Activated CD4-positive, alpha-beta T cell treated with anti-CD3 and anti-CD28 coated beads, Interleukin-2, amount 10 ng/mL, durations not matched to agents 7 days and 5 days (primary cell): Measurements from ENCODE around the gene CHCHD3. TPM values are rescaled to one million over a fixed set of nuclear protein-coding genes. Genes with fewer than 3 reads are reported as not detected.

Experiments used
- CTCF ChIA-PET: fragments of 350-600 bp; sonication (Branson Sonifier 250); formaldehyde crosslinking; loops from one replicate; lab custom pipeline; 2021; ENCODE audit warnings: antibody characterized with exemption; lab: Charles Lee
- POLR2A ChIA-PET: fragments of 350-600 bp; sonication (Branson Sonifier 250); formaldehyde crosslinking; loops from one replicate; lab custom pipeline; 2021; ENCODE audit warnings: antibody characterized with exemption; lab: Charles Lee
- DNase-seq: peaks from one replicate; pipeline ENCODE4 v3.0.0-alpha.2; 2020
- H3K27ac Mint-ChIP-seq: one replicate; pipeline ENCODE4 v1.8.0; 2021; ENCODE audit warnings: mild to moderate bottlenecking, moderate library complexity, mixed read lengths
- H3K27me3 Mint-ChIP-seq: one replicate; pipeline ENCODE4 v1.8.0; 2021; ENCODE audit warnings: mixed read lengths
- H3K36me3 Mint-ChIP-seq: one replicate; pipeline ENCODE4 v1.8.0; 2021; ENCODE audit warnings: low read depth, mixed read lengths
- H3K4me1 Mint-ChIP-seq: one replicate; pipeline ENCODE4 v1.8.0; 2021; ENCODE audit warnings: mixed read lengths
- H3K4me3 Mint-ChIP-seq: one replicate; pipeline ENCODE4 v1.8.0; 2021; ENCODE audit warnings: mild to moderate bottlenecking, moderate library complexity, mixed read lengths
- H3K9me3 Mint-ChIP-seq: one replicate; pipeline ENCODE4 v1.8.0; 2021; ENCODE audit warnings: mixed read lengths
- total RNA-seq, 2 experiments: library from RNA; stranded (reverse); gene quantifications; one replicate each; pipeline ENCODE4 v1.2.3, GENCODE V29; 2021

CHCHD3 gene
- 10 to 100 TPM; 47.4 to 49.2 TPM for total RNA-seq

GRCh38 chr7:133081599-133082389 lies at the start of gene CHCHD3:
CHCHD3 (minus strand) TSS chr7:133082090; CDS start chr7:133081937, 153 bp downstream.
- POLR2A ChIA-PET = no interaction called here
- no peaks in the 10 kb centered on the region for H3K9me3 Mint-ChIP-seq
- peak; percentile 99 for DNase-seq

DNA sequence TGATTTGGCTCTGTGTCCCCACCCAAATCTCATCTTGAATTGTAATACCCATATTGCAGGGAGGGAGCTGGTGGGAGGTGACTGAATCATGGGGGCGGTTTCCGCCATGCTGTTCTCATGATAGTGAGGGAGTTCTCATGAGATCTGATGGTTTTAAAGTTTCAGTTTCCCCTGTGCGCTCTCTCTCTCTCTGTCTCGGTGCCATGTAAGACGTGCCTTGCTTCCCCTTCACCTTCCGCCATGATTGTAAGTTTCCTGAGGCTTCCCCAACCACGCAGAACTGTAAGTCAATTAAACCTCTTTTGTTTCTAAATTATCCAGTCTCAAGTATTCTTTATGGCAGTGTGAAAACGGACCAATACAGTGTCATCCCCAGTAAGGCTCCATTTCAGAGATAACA lies 48.3 kb upstream of the CHCHD3 start:
- no peak for DNase-seq
- H3K36me3 Mint-ChIP-seq = no peaks in the 10 kb centered on the region
- no peak overlapping the region for H3K27ac Mint-ChIP-seq
- H3K4me1 Mint-ChIP-seq = no peaks in the 10 kb centered on the region
- H3K27me3 Mint-ChIP-seq = no peaks in the 10 kb centered on the region
- H3K4me3 Mint-ChIP-seq = no peak overlapping the region
- ChIA-PET POLR2A (interaction anchor here (0.7 kb wide), 1 partner anchor 77 kb away, joined by 3 read pairs; no protein-coding TSS in a partner anchor), CTCF (no interaction called here)
- no peaks in the 10 kb centered on the region for H3K9me3 Mint-ChIP-seq

More at GRCh38 chr7:133081599-133082389, at the start of gene CHCHD3:
- Mint-ChIP-seq H3K4me3 (peak within 1 kb of the TSS; percentile 87), H3K4me1 (peaks cover 21% of the 10 kb centered on the region), H3K27ac (peak within 1 kb of the TSS; percentile 90), H3K36me3 (peaks cover 2% of the 10 kb centered on the region), H3K27me3 (no peaks in the 10 kb centered on the region)
- CTCF ChIA-PET = interaction anchor here (0.5 to 1.1 kb wide), 2 partner anchors 171 to 422 kb away, joined by 3 read pairs; partner anchors contain the start of gene EXOC4

GRCh38 chr7:133126422-133126821 lies 44.5 kb upstream of the CHCHD3 start:
- Mint-ChIP-seq H3K27ac (no peak overlapping the region), H3K9me3 (no peaks in the 10 kb centered on the region), H3K4me3 (no peak overlapping the region), H3K27me3 (no peaks in the 10 kb centered on the region), H3K36me3 (no peaks in the 10 kb centered on the region), H3K4me1 (no peaks in the 10 kb centered on the region)
- ChIA-PET POLR2A (no interaction called here), CTCF (no interaction called here)
- no peak for DNase-seq

DNA sequence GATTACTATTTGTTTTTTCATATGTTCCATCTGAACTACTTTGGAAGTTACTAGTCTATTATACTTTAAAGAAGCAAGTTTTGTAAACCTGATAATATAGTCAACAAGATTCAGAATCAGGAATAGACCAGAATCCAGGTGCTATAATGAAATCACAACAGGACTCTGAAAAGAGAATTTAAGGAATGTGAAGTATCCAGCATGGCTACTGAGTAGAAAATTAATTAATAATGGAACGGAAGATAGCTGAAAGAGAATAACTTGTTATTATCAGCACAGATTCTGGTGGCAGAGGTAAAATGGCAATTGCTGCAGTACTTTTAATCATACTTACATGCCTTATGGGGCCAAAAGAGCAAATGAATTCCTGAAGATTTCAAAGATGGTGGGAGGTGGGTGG lies 43.1 kb upstream of the CHCHD3 start:
- H3K4me3 Mint-ChIP-seq = no peak overlapping the region
- H3K27me3 Mint-ChIP-seq = no peaks in the 10 kb centered on the region
- DNase-seq = no peak
- H3K36me3 Mint-ChIP-seq = no peaks in the 10 kb centered on the region
- H3K9me3 Mint-ChIP-seq = no peaks in the 10 kb centered on the region
- ChIA-PET POLR2A (no interaction called here), CTCF (no interaction called here)
- no peak overlapping the region for H3K27ac Mint-ChIP-seq
- H3K4me1 Mint-ChIP-seq = no peaks in the 10 kb centered on the region

DNA sequence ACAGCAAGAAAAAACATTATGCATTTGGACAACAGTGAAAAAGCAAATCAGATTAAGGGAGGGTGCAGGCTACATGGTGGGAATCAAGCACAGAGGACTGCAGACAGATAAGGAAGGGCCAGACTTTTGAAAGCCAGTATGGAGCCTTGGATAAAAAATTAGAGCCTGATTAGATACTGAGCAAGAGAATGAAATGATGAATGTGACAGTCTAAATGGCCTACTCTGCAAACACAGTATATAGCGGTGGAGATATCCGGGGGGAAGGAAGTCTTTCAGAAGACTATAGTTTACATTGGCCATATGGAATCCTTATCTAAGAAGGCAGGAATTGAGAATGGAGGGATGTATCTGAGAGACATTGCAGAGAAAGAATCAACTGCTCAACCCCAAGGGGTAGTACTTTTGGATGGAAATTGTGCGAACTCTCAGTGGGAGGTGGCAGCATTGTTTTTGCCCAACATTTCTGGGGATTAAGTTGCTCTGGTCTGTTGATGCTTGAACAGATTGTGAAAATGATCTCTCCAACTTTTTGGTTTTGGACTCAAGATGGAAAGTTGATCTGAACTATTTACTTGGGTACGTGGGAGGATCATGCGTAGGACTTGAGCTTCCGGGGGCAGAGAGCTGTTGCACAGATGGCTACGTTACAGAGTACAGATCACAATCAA lies 39.4 kb upstream of the CHCHD3 start:
- CTCF ChIA-PET = no interaction called here
- no peaks in the 10 kb centered on the region for H3K9me3 Mint-ChIP-seq
- POLR2A ChIA-PET = no interaction called here
- H3K4me1 Mint-ChIP-seq = no peaks in the 10 kb centered on the region
- H3K27me3 Mint-ChIP-seq = no peaks in the 10 kb centered on the region
- no peak overlapping the region for H3K4me3 Mint-ChIP-seq
- no peak overlapping the region for H3K27ac Mint-ChIP-seq
- no peak for DNase-seq
- no peaks in the 10 kb centered on the region for H3K36me3 Mint-ChIP-seq

GRCh38 chr7:133119067-133119466 lies 37.2 kb upstream of the CHCHD3 start:
- Mint-ChIP-seq H3K27me3 (no peaks in the 10 kb centered on the region), H3K4me1 (peaks cover 2% of the 10 kb centered on the region), H3K36me3 (no peaks in the 10 kb centered on the region), H3K4me3 (no peak overlapping the region), H3K27ac (no peak overlapping the region), H3K9me3 (no peaks in the 10 kb centered on the region)
- no peak for DNase-seq
- ChIA-PET CTCF (no interaction called here), POLR2A (no interaction called here)

DNA sequence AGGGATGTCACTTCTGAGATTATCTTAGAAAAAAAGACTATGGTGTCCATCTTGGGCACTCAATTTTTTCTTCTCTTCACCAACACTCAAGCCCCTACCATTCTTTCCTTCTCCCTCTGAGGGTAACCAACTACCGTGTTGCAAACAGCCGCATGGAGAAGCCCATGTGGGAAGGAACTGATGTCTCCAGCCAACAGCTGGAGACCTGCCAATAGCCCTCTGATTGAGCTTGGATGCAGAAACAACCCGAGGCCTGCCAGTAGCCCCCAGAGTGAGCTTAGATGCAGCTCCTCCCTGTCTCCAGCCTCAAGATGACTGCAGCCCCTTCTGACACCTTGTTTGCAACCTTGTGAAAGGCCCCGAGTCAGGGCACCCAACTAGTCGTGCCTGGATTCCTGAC lies 36.4 kb upstream of the CHCHD3 start:
- no peaks in the 10 kb centered on the region for H3K27me3 Mint-ChIP-seq
- CTCF ChIA-PET = no interaction called here
- no peaks in the 10 kb centered on the region for H3K9me3 Mint-ChIP-seq

GRCh38 chr7:133117452-133117851 lies 35.6 kb upstream of the CHCHD3 start:
- DNase-seq = no peak
- ChIA-PET POLR2A (no interaction called here), CTCF (no interaction called here)
- Mint-ChIP-seq H3K27me3 (peaks cover 5% of the 10 kb centered on the region), H3K36me3 (no peaks in the 10 kb centered on the region), H3K9me3 (no peaks in the 10 kb centered on the region), H3K4me1 (peaks cover 2% of the 10 kb centered on the region), H3K4me3 (no peak overlapping the region), H3K27ac (no peak overlapping the region)

More for the DNA sequence above, 36.4 kb upstream of the CHCHD3 start:
- Mint-ChIP-seq H3K4me1 (peaks cover 2% of the 10 kb centered on the region), H3K27ac (no peak overlapping the region), H3K36me3 (no peaks in the 10 kb centered on the region), H3K4me3 (no peak overlapping the region)
- DNase-seq = no peak
- POLR2A ChIA-PET = no interaction called here

- no peaks in the 10 kb centered on the region for H3K36me3 Mint-ChIP-seq
- no peak overlapping the region for H3K27ac Mint-ChIP-seq
- CTCF ChIA-PET = interaction anchor here (0.6 kb wide), 1 partner anchor 749 kb away, joined by 3 read pairs; no protein-coding TSS in a partner anchor
- POLR2A ChIA-PET = no interaction called here
- H3K4me1 Mint-ChIP-seq = peaks cover 2% of the 10 kb centered on the region
- peaks cover 5% of the 10 kb centered on the region for H3K27me3 Mint-ChIP-seq
- DNase-seq = no peak
- peaks cover 1% of the 10 kb centered on the region for H3K9me3 Mint-ChIP-seq
- no peak overlapping the region for H3K4me3 Mint-ChIP-seq
Measured at GRCh38 chr7:133115596-133115995, 33.7 kb upstream of the CHCHD3 start.

- H3K9me3 Mint-ChIP-seq = peaks cover 2% of the 10 kb centered on the region
Measured at GRCh38 chr7:133114519-133114918, 32.6 kb upstream of the CHCHD3 start.

DNA sequence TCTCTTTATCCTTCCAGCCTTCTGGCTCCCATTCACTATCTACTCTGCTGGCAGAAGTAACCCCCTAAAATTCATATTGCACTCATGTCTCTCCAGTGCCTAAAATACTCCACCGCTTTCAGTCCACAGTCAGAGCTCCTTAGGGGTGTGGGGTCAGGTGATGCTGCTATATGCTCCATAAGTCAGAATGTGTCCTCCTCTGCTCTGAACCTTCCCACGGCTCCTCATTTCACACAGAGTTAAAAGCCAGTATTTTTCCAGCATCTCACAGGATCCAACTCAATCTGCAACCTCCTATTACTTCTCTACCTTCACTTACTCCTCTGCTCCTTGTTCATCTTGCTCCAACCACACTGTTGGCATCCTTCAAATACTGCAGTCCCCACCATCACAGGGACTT lies 31.1 kb upstream of the CHCHD3 start:
- CTCF ChIA-PET = no interaction called here
- H3K27ac Mint-ChIP-seq = no peak overlapping the region
- H3K27me3 Mint-ChIP-seq = peaks cover 13% of the 10 kb centered on the region
- peaks cover 2% of the 10 kb centered on the region for H3K4me1 Mint-ChIP-seq
- peaks cover 2% of the 10 kb centered on the region for H3K9me3 Mint-ChIP-seq
- DNase-seq = no peak
- H3K36me3 Mint-ChIP-seq = no peaks in the 10 kb centered on the region
- POLR2A ChIA-PET = no interaction called here
- no peak overlapping the region for H3K4me3 Mint-ChIP-seq

More at GRCh38 chr7:133114519-133114918, 32.6 kb upstream of the CHCHD3 start:
- Mint-ChIP-seq H3K27ac (no peak overlapping the region), H3K27me3 (peaks cover 7% of the 10 kb centered on the region), H3K36me3 (no peaks in the 10 kb centered on the region), H3K4me3 (no peak overlapping the region), H3K4me1 (peaks cover 2% of the 10 kb centered on the region)
- ChIA-PET POLR2A (no interaction called here), CTCF (interaction anchor here (0.6 kb wide), 1 partner anchor 12 kb away, joined by 3 read pairs; no protein-coding TSS in a partner anchor)
- DNase-seq = no peak

DNA sequence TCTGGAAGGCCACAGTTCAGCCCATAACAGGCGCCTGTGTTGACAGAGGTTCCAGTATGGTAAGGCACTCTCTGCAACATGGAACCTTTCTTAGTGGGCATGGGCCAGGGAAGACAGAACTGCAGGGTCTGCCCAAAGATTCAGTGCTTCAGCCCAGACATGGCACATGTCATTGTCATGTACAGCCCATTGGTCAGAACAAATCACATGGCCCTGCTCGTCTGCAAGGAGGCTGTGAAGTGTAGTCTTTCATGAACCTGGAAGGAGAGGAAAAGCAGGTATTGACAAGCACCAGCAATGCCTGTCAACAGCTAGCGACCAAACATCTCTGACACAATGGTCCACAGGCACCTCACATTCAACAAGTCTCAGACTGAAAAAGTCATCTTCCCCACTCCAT lies 30.4 kb upstream of the CHCHD3 start:
- DNase-seq = no peak
- Mint-ChIP-seq H3K4me3 (no peak overlapping the region), H3K27ac (no peak overlapping the region), H3K36me3 (no peaks in the 10 kb centered on the region), H3K27me3 (peaks cover 17% of the 10 kb centered on the region), H3K9me3 (peaks cover 2% of the 10 kb centered on the region), H3K4me1 (peaks cover 2% of the 10 kb centered on the region)
- CTCF ChIA-PET = no interaction called here
- POLR2A ChIA-PET = no interaction called here

- no peaks in the 10 kb centered on the region for H3K4me1 Mint-ChIP-seq
- H3K36me3 Mint-ChIP-seq = no peaks in the 10 kb centered on the region
Measured at GRCh38 chr7:133110312-133110711, 28.4 kb upstream of the CHCHD3 start.

More at GRCh38 chr7:133110312-133110711, 28.4 kb upstream of the CHCHD3 start:
- H3K4me3 Mint-ChIP-seq = no peak overlapping the region
- H3K9me3 Mint-ChIP-seq = peaks cover 2% of the 10 kb centered on the region
- DNase-seq = no peak
- CTCF ChIA-PET = no interaction called here
- no peak overlapping the region for H3K27ac Mint-ChIP-seq
- POLR2A ChIA-PET = no interaction called here
- peaks cover 19% of the 10 kb centered on the region for H3K27me3 Mint-ChIP-seq
